ENCODE results near the gene SLC22A15.
"Not testable (repeated sequence)": the region's sequence is repeated elsewhere in the genome, so short reads cannot be mapped to it uniquely, and the experiment has no call there.

The SLC22A15 gene

DNA sequence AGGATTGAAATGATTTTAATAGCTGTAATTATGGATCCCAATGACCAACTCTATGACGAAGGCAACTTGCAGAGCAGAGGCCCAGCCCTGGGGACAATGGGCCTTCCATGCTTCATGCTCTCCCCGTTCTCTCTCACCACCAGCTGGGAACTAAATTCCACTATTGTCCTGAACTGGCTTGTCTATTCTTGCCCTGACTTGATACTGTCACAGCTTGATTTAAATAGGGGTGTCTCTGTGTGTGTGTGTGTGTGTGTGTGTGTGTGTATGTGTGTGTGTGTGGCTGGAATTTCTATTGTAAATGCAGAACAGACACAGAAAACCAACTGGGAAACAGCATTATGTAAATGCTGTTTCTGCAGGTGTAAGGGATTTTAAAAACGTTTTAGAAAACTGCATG, 57.0 kb downstream of the SLC22A15 start:
- no peak overlapping the region for H3K27ac ChIP-seq (ENCODE audit: low read depth, low read length)
- no peak overlapping the region for H3K9ac ChIP-seq (ENCODE audit: low read length)
- peaks cover 2% of the 10 kb centered on the region; the same call in 1 of the 2 replicates for H3K4me1 ChIP-seq (ENCODE audit: control insufficient read depth, insufficient read depth, low read length)
- peaks cover 33% of the 10 kb centered on the region for H3K36me3 ChIP-seq (ENCODE audit: control insufficient read depth, insufficient read depth, low read length)
- no peak overlapping the region for H3K4me3 ChIP-seq (ENCODE audit: low read depth, low read length)
- H3K9me3 ChIP-seq (ENCODE audit: control insufficient read depth, insufficient read depth, low read depth, low read length), result no peaks in the 10 kb centered on the region
- H3K27me3 ChIP-seq (ENCODE audit: control insufficient read depth, insufficient read depth, low read length), result no peaks in the 10 kb centered on the region

DNA sequence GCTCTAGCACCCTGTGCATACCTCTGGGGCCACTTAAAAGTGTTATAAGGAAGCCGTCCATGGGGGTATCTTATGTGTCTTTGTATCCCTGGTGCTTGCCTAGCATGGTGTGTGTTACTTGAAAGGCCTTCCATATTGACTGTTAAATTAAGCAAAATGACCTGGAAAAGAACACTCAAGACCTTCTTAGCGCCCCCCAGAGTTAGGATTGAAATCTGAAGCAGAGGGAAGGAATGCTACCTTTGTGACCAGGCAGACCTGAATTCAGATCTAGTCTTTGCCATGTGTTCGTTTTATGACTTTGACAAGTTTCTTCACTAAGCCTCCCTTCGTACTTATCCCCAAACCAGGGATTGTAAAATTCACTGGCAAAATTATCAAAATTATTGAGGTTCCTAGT, 59.9 kb downstream of the SLC22A15 start:
- H3K9me3 ChIP-seq (ENCODE audit: control insufficient read depth, insufficient read depth, low read depth, low read length), result no peaks in the 10 kb centered on the region
- H3K4me3 ChIP-seq (ENCODE audit: low read depth, low read length), result no peak overlapping the region
- no peak overlapping the region for H3K9ac ChIP-seq (ENCODE audit: low read length)
- H3K4me1 ChIP-seq (ENCODE audit: control insufficient read depth, insufficient read depth, low read length), result no peaks in the 10 kb centered on the region
- no peaks in the 10 kb centered on the region for H3K27me3 ChIP-seq (ENCODE audit: control insufficient read depth, insufficient read depth, low read length)
- peaks cover 33% of the 10 kb centered on the region for H3K36me3 ChIP-seq (ENCODE audit: control insufficient read depth, insufficient read depth, low read length)
- no peak overlapping the region for H3K27ac ChIP-seq (ENCODE audit: low read depth, low read length)

DNA sequence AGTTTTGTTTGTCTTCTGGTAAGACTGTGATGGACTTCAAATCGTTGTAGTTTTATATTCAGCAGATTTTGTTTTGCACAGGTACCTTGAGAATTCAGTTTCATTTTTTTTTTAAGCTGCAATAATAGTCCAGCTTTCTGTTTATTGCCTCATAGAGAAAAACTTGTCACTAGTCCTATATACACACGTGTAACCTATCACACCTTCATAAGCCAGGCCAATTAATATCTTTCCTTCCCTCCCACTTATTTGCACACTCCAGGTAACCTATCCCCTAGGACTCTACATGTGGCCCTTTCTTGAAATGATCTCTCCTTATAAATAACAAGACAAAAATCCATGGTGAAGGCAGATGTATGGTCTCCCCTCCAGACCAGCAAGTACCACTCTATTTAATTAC, 62.4 kb downstream of the SLC22A15 start:
- Histone ChIP-seq H3K9ac (ENCODE audit: low read length) (no peak overlapping the region), H3K4me3 (ENCODE audit: low read depth, low read length) (no peak overlapping the region), H3K27me3 (ENCODE audit: control insufficient read depth, insufficient read depth, low read length) (no peaks in the 10 kb centered on the region), H3K4me1 (ENCODE audit: control insufficient read depth, insufficient read depth, low read length) (no peaks in the 10 kb centered on the region), H3K9me3 (ENCODE audit: control insufficient read depth, insufficient read depth, low read depth, low read length) (no peaks in the 10 kb centered on the region), H3K36me3 (ENCODE audit: control insufficient read depth, insufficient read depth, low read length) (peaks cover 17% of the 10 kb centered on the region), H3K27ac (ENCODE audit: low read depth, low read length) (no peak overlapping the region)

DNA sequence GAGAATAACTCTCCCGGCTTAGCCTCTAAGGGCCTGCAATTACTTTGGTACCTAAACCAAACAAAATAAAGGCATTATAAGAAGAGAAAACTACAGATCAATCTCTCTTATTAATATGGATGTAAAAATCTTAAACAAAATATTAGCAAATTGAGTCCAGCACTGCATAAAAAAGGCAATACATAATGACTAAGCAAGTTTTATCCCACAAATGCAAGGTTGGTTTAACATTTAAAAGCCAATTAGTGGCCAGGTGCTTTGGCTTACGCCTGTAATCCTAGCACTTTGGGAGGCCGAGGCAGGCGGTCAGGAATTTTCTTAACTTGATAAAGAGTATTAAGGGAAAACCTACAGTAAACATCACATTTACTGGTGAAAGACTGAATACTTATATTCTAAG, 67.8 kb downstream of the SLC22A15 start:
- Histone ChIP-seq H3K9ac (ENCODE audit: low read length) (no peak overlapping the region), H3K4me1 (ENCODE audit: control insufficient read depth, insufficient read depth, low read length) (no peaks in the 10 kb centered on the region), H3K9me3 (ENCODE audit: control insufficient read depth, insufficient read depth, low read depth, low read length) (peaks cover 24% of the 10 kb centered on the region), H3K27ac (ENCODE audit: low read depth, low read length) (no peak overlapping the region), H3K27me3 (ENCODE audit: control insufficient read depth, insufficient read depth, low read length) (no peaks in the 10 kb centered on the region), H3K36me3 (ENCODE audit: control insufficient read depth, insufficient read depth, low read length) (peaks cover 5% of the 10 kb centered on the region; the same call in 1 of the 2 replicates), H3K4me3 (ENCODE audit: low read depth, low read length) (no peak overlapping the region)

DNA sequence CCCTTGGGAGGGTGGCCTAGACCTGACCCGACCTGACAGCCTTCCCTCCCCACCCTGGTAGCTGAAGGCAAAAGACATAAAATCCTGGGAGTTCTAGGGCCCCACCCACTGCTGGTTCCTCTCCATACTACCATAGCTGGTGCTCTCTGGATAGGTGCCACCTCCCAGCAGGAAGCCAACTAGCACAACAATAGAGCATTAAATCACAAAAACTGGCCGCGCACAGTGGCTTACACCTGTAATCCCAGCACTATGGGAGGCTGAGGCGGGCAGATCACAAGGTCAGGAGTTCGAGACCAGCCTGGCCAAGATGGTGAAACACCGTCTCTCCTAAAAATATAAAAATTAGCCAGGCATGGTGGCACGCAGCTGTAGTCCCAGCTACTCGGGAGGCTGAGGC, 70.6 kb downstream of the SLC22A15 start:
- H3K27me3 ChIP-seq (ENCODE audit: control insufficient read depth, insufficient read depth, low read length); H3K4me3 ChIP-seq (ENCODE audit: low read depth, low read length); H3K4me1 ChIP-seq (ENCODE audit: control insufficient read depth, insufficient read depth, low read length); H3K27ac ChIP-seq (ENCODE audit: low read depth, low read length); H3K9ac ChIP-seq (ENCODE audit: low read length); H3K36me3 ChIP-seq (ENCODE audit: control insufficient read depth, insufficient read depth, low read length): not testable (repeated sequence)
- H3K9me3 ChIP-seq (ENCODE audit: control insufficient read depth, insufficient read depth, low read depth, low read length), result peaks cover 36% of the 10 kb centered on the region

DNA sequence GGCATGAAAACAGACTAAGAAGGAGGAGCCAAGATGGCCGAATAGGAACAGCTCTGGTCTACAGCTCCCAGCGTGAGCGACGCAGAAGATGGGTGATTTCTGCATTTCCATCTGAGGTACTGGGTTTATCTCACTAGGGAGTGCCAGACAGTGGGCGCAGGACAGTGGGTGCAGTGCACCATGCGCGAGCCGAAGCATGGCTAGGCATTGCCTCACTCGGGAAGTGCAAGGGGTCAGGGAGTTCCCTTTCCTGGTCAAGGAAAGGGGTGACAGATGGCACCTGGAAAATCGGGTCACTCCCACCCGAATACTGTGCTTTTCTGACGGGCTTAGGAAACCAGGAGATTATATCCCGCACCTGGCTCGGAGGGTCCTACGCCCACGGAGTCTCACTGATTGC, 75.6 kb downstream of the SLC22A15 start:
- H3K4me1 ChIP-seq (ENCODE audit: control insufficient read depth, insufficient read depth, low read length); H3K4me3 ChIP-seq (ENCODE audit: low read depth, low read length); H3K27me3 ChIP-seq (ENCODE audit: control insufficient read depth, insufficient read depth, low read length); H3K9ac ChIP-seq (ENCODE audit: low read length); H3K27ac ChIP-seq (ENCODE audit: low read depth, low read length); H3K36me3 ChIP-seq (ENCODE audit: control insufficient read depth, insufficient read depth, low read length): not testable (repeated sequence)
- peaks cover 30% of the 10 kb centered on the region for H3K9me3 ChIP-seq (ENCODE audit: control insufficient read depth, insufficient read depth, low read depth, low read length)

DNA sequence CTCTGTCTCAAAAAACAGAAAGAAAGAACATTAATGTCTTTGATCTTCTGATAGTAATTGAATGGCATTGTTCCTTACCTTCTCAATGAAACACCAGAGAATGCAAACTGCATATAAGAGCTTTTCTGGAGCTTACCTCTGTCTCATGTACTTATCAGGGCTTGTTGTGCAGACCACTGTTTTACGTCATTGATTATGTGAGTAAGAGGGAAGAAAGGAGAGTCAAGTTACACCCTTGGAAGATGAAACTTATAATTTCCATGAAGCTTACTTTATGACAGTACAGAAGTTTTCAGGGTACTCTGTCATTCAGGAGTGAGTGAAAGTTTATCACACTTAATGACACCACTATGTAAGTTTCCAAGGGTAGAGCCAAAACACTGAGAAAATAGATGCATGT, 85.9 kb downstream of the SLC22A15 start:
- no peak overlapping the region for H3K9ac ChIP-seq (ENCODE audit: low read length)
- peaks cover 9% of the 10 kb centered on the region; the same call in 1 of the 2 replicates for H3K9me3 ChIP-seq (ENCODE audit: control insufficient read depth, insufficient read depth, low read depth, low read length)
- H3K4me1 ChIP-seq (ENCODE audit: control insufficient read depth, insufficient read depth, low read length), result no peaks in the 10 kb centered on the region
- no peak overlapping the region for H3K27ac ChIP-seq (ENCODE audit: low read depth, low read length)
- peaks cover 23% of the 10 kb centered on the region for H3K36me3 ChIP-seq (ENCODE audit: control insufficient read depth, insufficient read depth, low read length)
- no peaks in the 10 kb centered on the region for H3K27me3 ChIP-seq (ENCODE audit: control insufficient read depth, insufficient read depth, low read length)
- H3K4me3 ChIP-seq (ENCODE audit: low read depth, low read length), result no peak overlapping the region

DNA sequence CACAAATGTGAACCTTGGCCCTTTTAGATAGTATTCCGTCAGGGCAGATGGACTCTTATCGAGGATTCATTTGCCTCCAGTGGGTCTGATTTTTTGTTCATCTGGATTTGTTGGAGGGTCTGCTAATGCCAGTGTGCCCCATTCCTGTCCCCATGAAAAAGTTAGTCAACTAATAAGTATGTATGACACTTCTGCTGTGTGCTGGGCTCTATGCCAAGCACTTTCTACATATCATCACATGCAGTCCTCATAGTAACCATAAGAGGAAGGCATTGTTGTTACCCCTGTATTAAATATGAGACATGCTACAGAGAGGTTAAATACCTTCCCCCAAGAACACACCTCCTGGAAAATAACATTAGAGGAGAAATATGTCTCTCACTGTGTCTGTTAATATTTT, 88.3 kb downstream of the SLC22A15 start:
- Histone ChIP-seq H3K27me3 (ENCODE audit: control insufficient read depth, insufficient read depth, low read length) (no peaks in the 10 kb centered on the region), H3K36me3 (ENCODE audit: control insufficient read depth, insufficient read depth, low read length) (peaks cover 31% of the 10 kb centered on the region), H3K27ac (ENCODE audit: low read depth, low read length) (no peak overlapping the region), H3K9me3 (ENCODE audit: control insufficient read depth, insufficient read depth, low read depth, low read length) (no peaks in the 10 kb centered on the region), H3K4me1 (ENCODE audit: control insufficient read depth, insufficient read depth, low read length) (no peaks in the 10 kb centered on the region), H3K9ac (ENCODE audit: low read length) (no peak overlapping the region), H3K4me3 (ENCODE audit: low read depth, low read length) (no peak overlapping the region)

DNA sequence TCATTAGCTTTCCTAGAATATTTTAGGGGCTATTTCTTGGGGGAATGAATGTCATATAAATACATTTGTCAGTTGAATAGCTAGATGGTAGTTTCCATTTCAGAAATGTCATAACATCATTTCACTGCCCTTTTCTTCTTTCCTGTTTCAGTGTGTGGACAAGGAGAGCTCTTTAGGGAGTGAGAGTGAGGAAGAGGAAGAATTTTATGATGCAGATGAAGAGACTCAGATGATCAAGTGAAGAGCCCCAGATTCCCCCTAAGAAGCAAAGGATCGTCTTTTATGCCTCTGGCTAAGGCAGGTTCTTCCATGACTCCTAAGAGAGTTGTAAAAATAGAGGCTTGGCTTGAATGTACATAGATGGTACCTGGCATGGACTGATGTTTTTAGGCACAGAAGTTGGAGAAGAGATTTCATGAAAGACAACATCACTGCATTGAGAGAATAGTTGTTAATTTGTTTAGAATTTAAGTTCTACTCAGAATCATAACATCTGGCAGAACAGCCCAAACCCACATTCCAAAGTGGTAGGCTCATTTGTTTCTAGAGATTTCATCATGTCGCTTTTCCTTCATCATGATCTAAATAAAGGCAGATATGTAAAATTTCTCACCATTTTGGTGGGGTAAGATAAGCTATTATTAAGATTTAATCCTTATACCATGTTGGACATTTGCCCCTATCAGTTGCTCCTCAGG, 90.7 kb downstream of the SLC22A15 start:
- no peak overlapping the region for H3K27ac ChIP-seq (ENCODE audit: low read depth, low read length)
- no peaks in the 10 kb centered on the region for H3K9me3 ChIP-seq (ENCODE audit: control insufficient read depth, insufficient read depth, low read depth, low read length)
- H3K36me3 ChIP-seq (ENCODE audit: control insufficient read depth, insufficient read depth, low read length), result peaks cover 31% of the 10 kb centered on the region
- no peaks in the 10 kb centered on the region for H3K4me1 ChIP-seq (ENCODE audit: control insufficient read depth, insufficient read depth, low read length)
- H3K27me3 ChIP-seq (ENCODE audit: control insufficient read depth, insufficient read depth, low read length), result no peaks in the 10 kb centered on the region
- H3K4me3 ChIP-seq (ENCODE audit: low read depth, low read length), result no peak overlapping the region
- H3K9ac ChIP-seq (ENCODE audit: low read length), result no peak overlapping the region

DNA sequence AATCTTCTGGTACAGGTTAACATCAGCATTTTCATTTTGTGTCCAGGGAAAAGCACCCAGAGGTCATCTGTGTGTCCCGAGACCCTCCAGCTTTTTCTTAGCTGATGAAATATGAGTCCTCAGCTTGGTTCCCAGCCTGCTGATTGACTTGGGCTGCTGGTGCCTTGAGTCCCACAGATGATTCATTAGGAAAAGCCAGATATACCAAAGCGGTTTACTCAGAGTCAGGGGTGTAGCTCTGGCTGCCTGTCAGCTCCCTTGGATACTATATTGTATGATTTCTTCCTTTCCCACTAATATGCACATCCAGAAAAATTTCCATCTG, 91.2 kb downstream of the SLC22A15 start:
- Histone ChIP-seq H3K9ac (ENCODE audit: low read length) (no peak overlapping the region), H3K27ac (ENCODE audit: low read depth, low read length) (no peak overlapping the region), H3K27me3 (ENCODE audit: control insufficient read depth, insufficient read depth, low read length) (no peaks in the 10 kb centered on the region), H3K4me1 (ENCODE audit: control insufficient read depth, insufficient read depth, low read length) (no peaks in the 10 kb centered on the region), H3K4me3 (ENCODE audit: low read depth, low read length) (no peak overlapping the region), H3K9me3 (ENCODE audit: control insufficient read depth, insufficient read depth, low read depth, low read length) (no peaks in the 10 kb centered on the region), H3K36me3 (ENCODE audit: control insufficient read depth, insufficient read depth, low read length) (peaks cover 30% of the 10 kb centered on the region)

DNA sequence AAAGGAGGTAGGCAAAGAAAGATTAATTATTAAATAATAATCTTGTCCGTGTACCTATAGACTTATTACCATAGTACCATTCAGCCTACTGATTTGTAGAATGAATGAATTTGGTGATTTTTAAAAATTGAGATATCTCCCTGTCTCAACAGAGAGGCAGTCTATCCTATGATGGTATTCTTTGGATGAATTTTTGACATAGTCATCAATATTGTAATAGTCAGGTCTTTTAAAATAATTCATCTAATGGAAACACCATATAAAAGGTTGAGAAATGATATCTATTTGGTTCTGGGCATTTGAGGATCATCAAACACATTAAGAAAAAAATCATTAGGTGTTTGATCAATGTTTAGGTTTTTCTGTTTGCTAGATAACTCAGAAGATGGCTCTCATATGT, 99.3 kb downstream of the SLC22A15 start:
- no peak overlapping the region for H3K9ac ChIP-seq (ENCODE audit: low read length)
- H3K9me3 ChIP-seq (ENCODE audit: control insufficient read depth, insufficient read depth, low read depth, low read length), result no peaks in the 10 kb centered on the region
- H3K27ac ChIP-seq (ENCODE audit: low read depth, low read length), result no peak overlapping the region
- H3K36me3 ChIP-seq (ENCODE audit: control insufficient read depth, insufficient read depth, low read length), result no peaks in the 10 kb centered on the region
- H3K4me1 ChIP-seq (ENCODE audit: control insufficient read depth, insufficient read depth, low read length), result no peaks in the 10 kb centered on the region; the same call in 1 of the 2 replicates
- H3K27me3 ChIP-seq (ENCODE audit: control insufficient read depth, insufficient read depth, low read length), result no peaks in the 10 kb centered on the region
- no peak overlapping the region for H3K4me3 ChIP-seq (ENCODE audit: low read depth, low read length)

DNA sequence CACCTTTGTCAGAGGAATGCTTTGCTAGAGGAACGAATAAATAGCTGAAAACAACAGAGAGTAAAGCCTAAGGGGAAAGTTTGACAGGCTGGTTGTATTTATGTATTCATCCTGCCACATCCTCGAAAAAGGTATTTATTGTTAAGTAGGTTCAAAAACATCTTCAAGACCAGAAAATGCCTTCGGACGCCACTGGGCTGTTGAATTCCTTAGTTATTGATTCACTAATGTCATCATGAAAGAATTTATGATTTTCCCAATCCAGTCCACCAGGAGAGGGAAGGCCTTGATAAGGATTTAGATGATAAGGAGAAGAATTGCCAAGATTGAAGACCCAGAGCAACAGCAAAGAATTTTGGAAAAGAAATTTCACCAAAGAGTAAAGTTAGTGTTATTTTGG, 99.7 kb downstream of the SLC22A15 start:
- Histone ChIP-seq H3K36me3 (ENCODE audit: control insufficient read depth, insufficient read depth, low read length) (no peaks in the 10 kb centered on the region), H3K4me1 (ENCODE audit: control insufficient read depth, insufficient read depth, low read length) (no peaks in the 10 kb centered on the region; the same call in 1 of the 2 replicates), H3K9ac (ENCODE audit: low read length) (no peak overlapping the region), H3K27ac (ENCODE audit: low read depth, low read length) (no peak overlapping the region), H3K4me3 (ENCODE audit: low read depth, low read length) (no peak overlapping the region), H3K9me3 (ENCODE audit: control insufficient read depth, insufficient read depth, low read depth, low read length) (no peaks in the 10 kb centered on the region), H3K27me3 (ENCODE audit: control insufficient read depth, insufficient read depth, low read length) (no peaks in the 10 kb centered on the region)
